Skin of body (tissue), 2 donors: Measurements from ENCODE around the gene PRLH. TPM values are rescaled to one million over a fixed set of nuclear protein-coding genes. Genes with fewer than 3 reads are reported as not detected.
"Not testable (repeated sequence)": the region's sequence is repeated elsewhere in the genome, so short reads cannot be mapped to it uniquely, and the experiment has no call there.

Experiments
- DNase-seq: peaks from one replicate; lab custom pipeline; 2025; lab: John Stamatoyannopoulos, UW
- total RNA-seq: library from RNA; depleted of rRNA; stranded (reverse); fragments of >200 nt; gene quantifications from one replicate; pipeline ENCODE4 v1.2.3, GENCODE V29; 2014

PRLH gene
- total RNA-seq, 1 donor from 2014 or later = not detected

- no peak for DNase-seq
Measured at GRCh38 chr2:237581751-237582746, 15.7 kb downstream of the PRLH start.

- no peak for DNase-seq
Measured at GRCh38 chr2:237583385-237584295, 17.3 kb downstream of the PRLH start.

GRCh38 chr2:237585590-237586221, 19.3 kb downstream of the PRLH start:
- DNase-seq = no peak

- DNase-seq = no peak
Measured at GRCh38 chr2:237588044-237588696, 21.8 kb downstream of the PRLH start.

- DNase-seq = no peak
Measured at GRCh38 chr2:237590272-237591140, 24.1 kb downstream of the PRLH start, which contains the start of gene RAB17. TSS of gene RAB17 (minus strand) at chr2:237590734. CDS start at chr2:237586154, 4,580 bp downstream.

GRCh38 chr2:237591141-237591881, 24.9 kb downstream of the PRLH start:
- DNase-seq = no peak

- no peak for DNase-seq
Measured at GRCh38 chr2:237592425-237592980, 26.1 kb downstream of the PRLH start.

GRCh38 chr2:237593036-237593435, 26.7 kb downstream of the PRLH start:
- DNase-seq = no peak

- DNase-seq = no peak
Measured at GRCh38 chr2:237593596-237594320, 27.4 kb downstream of the PRLH start.

GRCh38 chr2:237594514-237594871, 28.1 kb downstream of the PRLH start:
- no peak for DNase-seq

GRCh38 chr2:237595829-237596519, 29.6 kb downstream of the PRLH start:
- not testable (repeated sequence) for DNase-seq

- no peak for DNase-seq
Measured at GRCh38 chr2:237596520-237597195, 30.3 kb downstream of the PRLH start.

GRCh38 chr2:237597196-237598145, 31.1 kb downstream of the PRLH start:
- DNase-seq = no peak

GRCh38 chr2:237598468-237599208, 32.3 kb downstream of the PRLH start:
- DNase-seq = no peak

GRCh38 chr2:237599465-237600110, 33.2 kb downstream of the PRLH start:
- no peak for DNase-seq
